ENCODE data around the gene TSPYL2.
A peak's percentile ranks its signal among the peaks of the same experiment; 100 is the strongest.

TSPYL2 gene

GRCh38 chrX:53086464-53086863 is 4.3 kb downstream of the TSPYL2 start:
- no peak overlapping the region for H3K4me3 ChIP-seq (ENCODE audit: control insufficient read depth, low read depth, low read length)
- peak; percentile 48 for DNase-seq (ENCODE audit: low read depth)
- no peak for TF ChIP-seq CTCF (conservative IDR thresholded peaks at IDR 0.05; ENCODE audit: control insufficient read depth, insufficient read depth, low read depth, low read length)

GRCh38 chrX:53087388-53087831 is 5.2 kb downstream of the TSPYL2 start:
- no peak for TF ChIP-seq CTCF (conservative IDR thresholded peaks at IDR 0.05; ENCODE audit: control insufficient read depth, insufficient read depth, low read depth, low read length)
- no peak for DNase-seq (ENCODE audit: low read depth)
- H3K4me3 ChIP-seq (ENCODE audit: control insufficient read depth, low read depth, low read length) = no peak overlapping the region

- H3K4me3 ChIP-seq (ENCODE audit: control insufficient read depth, low read depth, low read length) = peak overlapping the region; percentile 48
- no peak for TF ChIP-seq CTCF (conservative IDR thresholded peaks at IDR 0.05; ENCODE audit: control insufficient read depth, insufficient read depth, low read depth, low read length)
- DNase-seq (ENCODE audit: low read depth) = peak; percentile 85
Observed at GRCh38 chrX:53088136-53088974, 6.2 kb downstream of the TSPYL2 start.

GRCh38 chrX:53089224-53089842 is 7.2 kb downstream of the TSPYL2 start:
- peak; percentile 74 for DNase-seq (ENCODE audit: low read depth)
- peak; percentile 89 for TF ChIP-seq CTCF (conservative IDR thresholded peaks at IDR 0.05; ENCODE audit: control insufficient read depth, insufficient read depth, low read depth, low read length)
- H3K4me3 ChIP-seq (ENCODE audit: control insufficient read depth, low read depth, low read length) = peak overlapping the region; percentile 48

GRCh38 chrX:53089925-53090324 is 7.8 kb downstream of the TSPYL2 start:
- no peak for DNase-seq (ENCODE audit: low read depth)
- no peak overlapping the region for H3K4me3 ChIP-seq (ENCODE audit: control insufficient read depth, low read depth, low read length)
- no peak for TF ChIP-seq CTCF (conservative IDR thresholded peaks at IDR 0.05; ENCODE audit: control insufficient read depth, insufficient read depth, low read depth, low read length)

GRCh38 chrX:53091354-53091753 is 9.2 kb downstream of the TSPYL2 start:
- no peak for DNase-seq (ENCODE audit: low read depth)
- no peak for TF ChIP-seq CTCF (conservative IDR thresholded peaks at IDR 0.05; ENCODE audit: control insufficient read depth, insufficient read depth, low read depth, low read length)

More at GRCh38 chrX:53091354-53091753, 9.2 kb downstream of the TSPYL2 start:
- no peak overlapping the region for H3K4me3 ChIP-seq (ENCODE audit: control insufficient read depth, low read depth, low read length)

Measured in fibroblast of mammary gland (primary cell).